ENCODE results near the gene FTO. TPM values are rescaled to one million over a fixed set of nuclear protein-coding genes. Genes with fewer than 3 reads are reported as not detected.

FTO gene
- total and polyA plus RNA-seq, 2 of the 8 experiments (the other 6 are each of a cell fraction or from before 2014, with no cell fraction given): 34.5 to 59.8 TPM

DNA sequence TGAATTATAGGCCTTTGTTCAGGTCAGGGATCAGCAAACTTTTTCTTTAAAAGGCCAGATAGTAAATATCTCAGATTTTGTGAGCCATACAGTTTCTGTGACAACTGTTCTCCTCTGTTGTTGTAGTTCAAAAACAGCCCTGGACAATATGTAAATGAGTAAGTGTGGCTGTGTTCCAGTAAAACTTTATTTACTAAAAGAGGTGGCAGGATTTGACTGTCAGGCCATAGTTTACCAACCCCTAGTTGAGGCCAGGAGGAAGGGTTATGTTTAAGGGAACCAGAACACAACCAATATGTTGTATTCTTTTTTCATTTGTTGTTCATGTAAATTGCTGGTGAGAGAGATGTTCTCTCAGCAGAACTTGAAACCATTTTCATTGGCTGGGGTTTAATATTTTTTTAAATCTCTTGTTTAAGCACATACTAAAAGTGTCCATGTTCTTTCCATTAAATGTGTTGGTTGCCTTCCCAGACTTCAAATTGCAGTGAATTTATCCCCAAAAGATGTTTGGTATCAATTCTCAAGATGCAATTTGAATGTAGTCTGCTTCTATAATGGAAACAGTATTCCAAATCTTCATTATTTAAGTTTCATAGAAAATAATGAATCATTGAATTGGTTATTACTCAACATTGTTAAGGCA, 260.3 kb downstream of the FTO start:
- Histone ChIP-seq H3K18ac (ENCODE audit: extremely low read depth, low read length) (no peak overlapping the region), H4K8ac (ENCODE audit: extremely low read depth, insufficient read depth, low read length) (no peak overlapping the region), H3K23me2 (ENCODE audit: low read depth, low read length) (no peaks in the 10 kb centered on the region), H2AK5ac (ENCODE audit: low read depth, low read length) (no peak overlapping the region), H3K9me3 (ENCODE audit: insufficient read depth in 2 of 2, low read depth in 1 of 2, low read length in 1 of 2) (no peaks in the 10 kb centered on the region), H3K79me1 (ENCODE audit: low read depth, low read length) (no peaks in the 10 kb centered on the region), H3K4ac (replicated peaks; ENCODE audit: insufficient read length, low read depth, low read length) (no peak overlapping the region), H3K23ac (ENCODE audit: insufficient read length) (no peak overlapping the region), H3K36me3 (ENCODE audit: control insufficient read depth in 2 of 4, insufficient read depth in 4 of 4, low read length in 3 of 4) (no peaks in the 10 kb centered on the region), H3K14ac (ENCODE audit: insufficient read length) (no peak overlapping the region), H2BK20ac (ENCODE audit: low read length) (no peak overlapping the region), H3K9ac (replicated peaks in 1 of 4; ENCODE audit: extremely low read depth in 1 of 4, low read depth in 3 of 4, low read length in 3 of 4) (no peak overlapping the region), H3K56ac (replicated peaks; ENCODE audit: insufficient read length, low read depth, low read length) (no peak overlapping the region), H2BK5ac (ENCODE audit: low read depth, low read length) (no peak overlapping the region), H4K91ac (replicated peaks; ENCODE audit: insufficient read length, low read length) (no peak overlapping the region), H3K4me3 (ENCODE audit: extremely low read depth in 1 of 4, insufficient read depth in 2 of 4, low read depth in 3 of 4, low read length in 4 of 4) (no peak overlapping the region), H4K20me1 (replicated peaks in 1 of 2; ENCODE audit: control insufficient read depth in 1 of 2, insufficient read depth in 2 of 2, low read length in 2 of 2) (no peaks in the 10 kb centered on the region), H2BK120ac (replicated peaks; ENCODE audit: low read depth, low read length) (no peak overlapping the region), H3K4me2 (ENCODE audit: insufficient read depth in 1 of 2, low read depth in 2 of 2, low read length in 2 of 2) (no peak overlapping the region), H3K27me3 (replicated peaks in 1 of 4; ENCODE audit: control insufficient read depth in 3 of 4, extremely low read depth in 1 of 4, insufficient read depth in 3 of 4, low read length in 3 of 4) (no peaks in the 10 kb centered on the region), H2BK12ac (ENCODE audit: low read depth, low read length) (no peak overlapping the region), H3K27ac (ENCODE audit: low read depth, low read length) (no peak overlapping the region), H2AFZ (ENCODE audit: low read length) (no peak overlapping the region), H3K79me2 (ENCODE audit: control insufficient read depth in 1 of 2, insufficient read depth in 2 of 2, low read length in 2 of 2) (no peaks in the 10 kb centered on the region), H2BK15ac (ENCODE audit: low read length) (no peak overlapping the region), H4K5ac (ENCODE audit: insufficient read length, low read depth, low read length) (no peak overlapping the region), H3K4me1 (replicated peaks in 1 of 4; ENCODE audit: control insufficient read depth in 3 of 4, insufficient read depth in 4 of 4, low read length in 3 of 4) (peaks cover 0 to 8% (median 2%) of the 10 kb centered on the region in 4 experiments; a peak in 2 of 7 replicates)
- CTCF ChIA-PET (ENCODE audit: partially characterized antibody): no interaction called here
- no peak for FAIRE-seq
- no peak for DNase-seq (ENCODE audit: low read depth in 1 of 2, low spot score in 2 of 2)
- POLR2A ChIA-PET (ENCODE audit: partially characterized antibody): no interaction called here
- TF ChIP-seq EP300 (IDR thresholded peaks at IDR 0.05; ENCODE audit: borderline replicate concordance in 1 of 2, low read depth in 2 of 2, low read length in 2 of 2) (no peak), SUZ12 (IDR thresholded peaks at IDR 0.05; ENCODE audit: low read length) (no peak), CREB1 (IDR thresholded peaks at IDR 0.05) (no peak), JUN (IDR thresholded peaks at IDR 0.05; ENCODE audit: low read depth, low read length) (no peak), CEBPB (IDR thresholded peaks at IDR 0.05; ENCODE audit: low read depth, low read length) (no peak), HDAC2 (IDR thresholded peaks at IDR 0.05; ENCODE audit: borderline replicate concordance in 1 of 2, low read depth in 2 of 2, low read length in 2 of 2) (no peak), JUND (IDR thresholded peaks at IDR 0.05; ENCODE audit: low read length) (no peak), SIRT6 (IDR thresholded peaks at IDR 0.05; ENCODE audit: low read length) (no peak), NRF1 (IDR thresholded peaks at IDR 0.05; ENCODE audit: low read depth, low read length) (no peak), CBX5 (IDR thresholded peaks at IDR 0.05; ENCODE audit: low read depth, low read length) (no peak), RAD21 (IDR thresholded peaks at IDR 0.05 in 1 of 2, conservative IDR thresholded peaks at IDR 0.05 in 1 of 2; ENCODE audit: low read depth in 2 of 2, low read length in 2 of 2) (no peak), CTBP2 (IDR thresholded peaks at IDR 0.05; ENCODE audit: borderline replicate concordance, insufficient read depth, insufficient read length, low read length) (no peak), KDM5A (IDR thresholded peaks at IDR 0.05; ENCODE audit: low read length) (no peak)
- TF ChIP-seq, protein P1, sequence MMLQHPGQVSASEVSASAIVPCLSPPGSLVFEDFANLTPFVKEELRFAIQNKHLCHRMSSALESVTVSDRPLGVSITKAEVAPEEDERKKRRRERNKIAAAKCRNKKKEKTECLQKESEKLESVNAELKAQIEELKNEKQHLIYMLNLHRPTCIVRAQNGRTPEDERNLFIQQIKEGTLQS (IDR thresholded peaks at IDR 0.05; ENCODE audit: insufficient read depth, low read depth, low read length): no peak

Data from H1 (cell line).